HuH-7 (cell line): ENCODE results near the gene IL6R.
"Not testable (repeated sequence)": the region's sequence is repeated elsewhere in the genome, so short reads cannot be mapped to it uniquely, and the experiment has no call there.

ENCODE experiments used
- DNase-seq: peaks from one replicate; pipeline ENCODE4 v3.0.0; 2011; ENCODE audit warnings: low spot score

Gene IL6R

DNA sequence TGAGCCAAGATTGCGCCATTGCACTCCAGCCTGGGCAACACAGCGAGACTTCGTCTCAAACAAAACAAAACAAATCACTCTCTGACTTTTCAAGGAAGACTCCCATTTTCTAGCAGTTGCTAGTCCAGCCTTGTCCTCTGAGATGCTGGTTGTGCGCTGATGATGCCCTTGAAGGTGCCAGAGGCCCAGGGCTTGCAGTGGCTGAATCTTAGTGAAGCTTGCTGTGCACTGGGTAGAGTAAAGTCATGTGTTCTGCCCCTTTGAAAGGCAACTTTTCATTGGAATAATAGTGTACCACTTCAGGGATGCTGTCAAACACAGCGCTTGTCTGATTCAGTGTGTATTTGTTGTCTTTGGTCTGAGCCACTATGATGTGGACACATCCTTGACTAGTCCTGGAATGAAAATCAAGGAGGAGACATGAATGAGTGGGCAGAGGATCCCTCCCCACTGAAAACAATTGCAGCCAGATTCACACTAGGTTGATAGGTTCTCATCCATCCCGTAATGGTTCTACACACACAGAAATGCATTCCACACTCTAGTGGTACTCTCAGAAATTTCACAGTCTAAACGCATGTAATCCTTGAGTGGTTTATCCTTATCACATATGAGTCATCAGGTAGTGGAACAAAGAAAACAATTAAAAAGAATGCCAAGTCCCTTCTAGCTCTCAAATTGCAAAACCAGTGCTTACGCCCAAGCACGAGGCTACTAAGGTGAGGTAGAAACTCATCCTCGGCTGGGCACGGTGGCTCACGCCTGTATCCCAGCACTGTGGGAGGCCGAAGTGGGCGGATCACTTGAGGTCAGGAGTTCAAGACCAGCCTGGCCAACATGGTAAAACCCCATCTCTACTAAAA lies 79.0 kb downstream of the IL6R start:
- DNase-seq, result no peak

DNA sequence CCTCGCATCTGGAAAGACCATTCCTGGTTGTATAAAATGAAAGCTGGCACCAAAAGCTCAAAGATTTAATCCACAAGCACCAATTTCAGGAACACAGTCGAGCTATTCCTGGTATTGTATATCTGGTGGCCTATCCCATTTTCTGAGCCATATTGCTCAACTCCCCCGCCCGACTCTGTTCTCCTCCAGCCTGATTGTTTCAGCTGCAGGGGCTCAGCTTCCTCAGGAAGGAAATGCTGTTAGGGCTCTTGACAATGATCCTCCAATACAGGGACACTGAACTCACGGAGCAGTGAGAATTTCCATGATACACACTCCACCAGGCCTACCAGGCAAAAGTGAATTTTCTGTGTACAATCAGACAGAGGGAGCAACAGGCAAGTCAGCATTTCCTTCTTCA lies 80.0 kb downstream of the IL6R start:
- DNase-seq, result no peak

- no peak for DNase-seq
Observed at GRCh38 chr1:154485910-154486496, 80.9 kb downstream of the IL6R start.

DNA sequence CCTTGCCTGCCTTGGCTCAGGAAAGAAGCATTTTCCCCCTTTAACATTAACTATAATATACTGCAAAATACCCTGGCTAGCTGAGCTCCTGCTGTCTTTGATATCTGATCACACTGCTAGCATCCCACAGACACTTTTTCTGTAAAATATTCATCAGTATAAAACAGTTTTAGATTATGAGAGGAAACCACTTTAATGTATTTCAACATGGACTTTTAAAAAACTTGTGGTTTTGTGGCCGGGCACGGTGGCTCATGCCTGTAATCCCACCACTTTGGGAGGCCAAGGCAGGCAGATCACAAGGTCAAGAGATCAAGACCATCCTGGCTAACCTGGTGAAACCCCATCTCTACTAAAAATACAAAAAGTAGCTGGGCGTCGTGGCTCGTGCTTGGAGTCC lies 81.6 kb downstream of the IL6R start:
- DNase-seq, result not testable (repeated sequence)

DNA sequence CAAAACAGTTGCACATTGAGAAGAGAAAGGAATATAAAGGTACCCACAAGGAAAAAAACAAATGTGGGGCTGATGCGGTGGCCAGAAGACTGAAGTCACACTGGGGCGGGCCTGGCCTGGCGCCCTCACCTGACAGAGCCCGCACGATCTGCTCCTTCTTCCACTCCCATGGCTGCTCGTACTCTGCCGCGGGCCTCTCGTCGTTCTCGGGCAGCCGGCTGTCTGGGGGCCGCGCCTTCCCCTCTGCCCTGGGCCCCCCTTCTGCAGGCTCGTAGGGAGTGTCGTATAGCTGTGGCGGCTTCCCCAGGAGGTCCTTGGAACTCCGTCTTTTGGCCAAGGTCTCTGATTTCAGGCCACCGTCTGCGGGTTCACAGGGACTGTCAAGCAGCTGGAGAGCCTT lies 83.8 kb downstream of the IL6R start:
- DNase-seq, result no peak

GRCh38 chr1:154489695-154490274 lies 84.6 kb downstream of the IL6R start:
- DNase-seq, result no peak

DNA sequence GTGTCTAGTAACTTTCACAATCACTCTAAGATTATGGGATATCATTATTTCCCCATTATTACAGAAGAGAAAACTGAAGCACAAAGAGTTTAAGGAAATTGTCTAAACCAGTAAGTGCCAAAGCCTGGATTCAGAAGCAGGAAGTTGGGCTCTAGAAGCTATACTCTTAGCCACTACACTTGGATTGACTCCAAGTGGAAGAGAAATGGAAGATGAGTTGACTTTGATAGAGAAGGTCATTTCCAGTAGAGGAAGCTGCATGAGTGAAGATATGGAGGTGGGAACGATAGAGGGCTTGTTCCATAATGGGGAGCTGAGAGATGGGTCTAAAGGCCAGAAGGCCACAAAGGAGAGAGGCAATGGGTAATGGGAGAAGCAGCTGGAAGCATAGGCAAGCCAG lies 85.2 kb downstream of the IL6R start:
- DNase-seq, result no peak

- DNase-seq, result no peak
Observed at GRCh38 chr1:154492115-154492514, 87.0 kb downstream of the IL6R start.

DNA sequence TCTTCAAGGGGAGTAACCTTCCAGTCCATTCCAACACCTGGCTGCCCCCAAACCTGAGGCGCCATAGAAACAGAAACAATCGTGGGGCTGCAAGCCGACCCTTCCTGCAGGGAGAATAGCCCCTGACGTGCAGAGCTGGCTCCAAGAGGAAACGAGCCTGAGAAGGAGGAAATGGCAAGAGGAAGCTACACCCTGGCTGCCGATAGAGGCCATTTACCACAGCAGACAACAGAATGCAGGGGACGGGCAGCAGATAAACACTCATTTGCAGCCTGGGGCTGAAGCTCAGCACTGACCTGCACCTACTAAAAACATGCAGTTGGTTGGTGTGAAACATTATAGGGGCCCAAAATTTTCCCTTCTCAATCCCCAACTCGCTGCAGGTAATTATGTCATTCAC lies 88.1 kb downstream of the IL6R start:
- no peak for DNase-seq

DNA sequence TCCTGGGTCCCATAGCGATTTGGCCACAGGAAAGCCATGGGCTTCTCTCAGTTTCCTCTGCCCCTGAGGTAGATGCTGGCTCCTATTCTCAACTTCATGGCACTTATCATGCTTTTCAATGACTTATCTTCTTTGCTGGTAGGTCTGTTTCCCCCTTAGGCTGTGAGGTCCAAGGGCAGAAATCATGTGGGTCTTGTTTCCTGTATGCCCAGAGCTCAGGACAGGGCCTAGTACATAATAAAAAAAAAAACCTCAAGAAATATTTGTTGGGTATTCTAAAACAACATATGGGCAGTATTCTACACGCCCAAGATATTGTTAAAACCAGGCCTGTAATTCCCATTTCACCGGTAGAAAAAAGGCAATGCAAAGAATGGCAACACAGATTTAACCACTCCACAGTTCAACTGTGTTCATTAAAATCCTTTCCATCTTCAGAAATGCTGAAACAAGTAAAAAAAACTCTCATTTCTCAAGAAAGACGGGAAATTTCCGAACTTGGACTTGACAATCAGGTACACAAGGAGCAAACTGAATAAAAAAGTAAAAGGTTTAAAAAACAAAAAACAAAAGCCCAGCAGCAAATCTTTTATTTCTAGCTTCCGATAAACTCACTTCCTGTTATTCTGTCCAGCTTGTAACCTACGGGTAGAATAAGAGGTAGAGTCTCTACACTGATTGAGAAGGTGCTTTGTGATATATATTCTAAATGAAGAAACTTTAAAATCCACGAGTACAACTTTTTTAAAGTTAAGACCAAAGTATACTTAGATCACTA lies 90.5 kb downstream of the IL6R start:
- no peak for DNase-seq

- no peak for DNase-seq
Observed at GRCh38 chr1:154496383-154496782, 91.2 kb downstream of the IL6R start.

DNA sequence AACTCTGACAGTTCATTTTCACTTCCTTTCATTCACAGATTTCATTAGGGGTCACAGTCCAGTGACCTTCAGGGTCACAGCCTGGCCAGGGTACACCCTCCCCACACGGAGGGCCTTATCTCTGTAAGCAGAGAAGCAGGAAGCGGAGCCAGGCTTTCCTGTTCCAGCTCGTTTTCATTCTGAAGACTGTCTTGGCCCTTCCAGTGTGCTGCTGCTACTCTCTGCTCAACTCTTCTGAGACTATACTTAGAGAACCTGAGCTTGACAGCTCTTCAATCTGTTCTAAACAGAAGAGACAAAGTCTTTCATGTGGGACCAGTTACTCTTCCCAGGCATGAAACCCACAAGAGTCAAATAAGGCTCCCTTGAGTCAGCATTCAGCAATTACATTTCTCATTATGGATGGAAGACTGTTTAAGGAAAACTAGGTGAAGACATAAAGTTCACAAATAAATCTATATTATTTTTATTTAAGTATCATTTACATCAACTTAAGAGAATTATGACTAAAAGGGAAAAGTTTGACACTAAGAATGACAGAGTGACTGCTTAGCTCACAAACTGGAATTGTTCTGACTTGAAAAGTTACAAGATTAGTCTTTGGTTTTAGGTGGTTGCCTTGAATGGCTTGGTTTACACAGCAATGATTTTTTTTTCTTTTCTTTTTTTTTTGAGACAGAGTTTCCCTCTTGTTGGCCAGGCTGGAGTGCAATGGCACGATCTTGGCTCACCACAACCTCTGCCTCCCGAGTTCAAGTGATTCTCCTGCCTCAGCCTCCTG lies 92.1 kb downstream of the IL6R start:
- peak; percentile 75 for DNase-seq

- DNase-seq, result no peak
Observed at GRCh38 chr1:154499446-154499845, 94.3 kb downstream of the IL6R start.

DNA sequence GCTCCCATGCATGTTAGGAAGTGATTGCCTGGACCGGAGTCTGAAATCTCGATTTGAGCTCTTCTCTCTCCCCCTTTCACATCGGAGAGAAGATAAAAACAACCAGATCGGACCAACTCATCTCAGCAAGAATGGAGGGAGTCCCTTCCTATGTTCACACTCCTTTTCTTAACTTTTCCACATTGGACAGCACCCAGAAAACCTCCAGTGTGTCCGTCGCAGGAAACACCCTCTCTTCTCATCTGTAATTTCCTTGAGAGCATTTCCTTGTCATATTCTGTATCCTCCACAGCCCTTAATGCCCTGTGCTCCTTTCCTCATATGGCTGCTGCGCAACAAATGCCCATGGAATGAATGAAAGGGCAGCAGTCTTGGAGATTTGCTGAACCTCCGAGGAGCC lies 95.4 kb downstream of the IL6R start:
- no peak for DNase-seq

GRCh38 chr1:154501423-154502065 lies 96.4 kb downstream of the IL6R start:
- DNase-seq, result peak; percentile 51

- DNase-seq, result no peak
Observed at GRCh38 chr1:154502066-154502743, 97.1 kb downstream of the IL6R start, which contains the start of the genes SHE and TDRD10. SHE (minus strand) TSS chr1:154502412; CDS start chr1:154502026, 386 bp downstream. TDRD10 (plus strand) TSS chr1:154502219; CDS start chr1:154506904, 4,685 bp downstream.

GRCh38 chr1:154502744-154503115 lies 97.6 kb downstream of the IL6R start:
- DNase-seq, result no peak

- DNase-seq, result no peak
Observed at GRCh38 chr1:154503898-154504297, 98.8 kb downstream of the IL6R start.

DNA sequence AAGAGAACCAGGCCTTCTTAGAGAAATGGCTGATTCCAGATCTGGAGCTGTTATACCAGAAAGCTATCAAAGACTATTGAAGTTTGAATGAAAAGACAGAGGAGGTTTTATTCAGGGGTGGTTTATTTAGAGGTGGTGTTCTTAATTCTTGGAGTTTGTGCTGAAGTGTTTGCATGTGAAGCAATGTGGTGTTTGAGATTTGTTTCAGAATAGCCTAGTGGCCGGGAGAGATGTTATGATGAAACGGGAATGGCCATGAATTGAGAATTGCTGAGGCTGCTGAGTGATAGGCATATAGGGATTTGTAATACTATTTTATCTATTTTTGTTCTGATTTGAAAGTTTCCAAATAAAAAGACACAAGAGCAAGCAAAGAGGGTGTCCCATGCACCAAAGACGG lies 107.6 kb downstream of the IL6R start:
- no peak for DNase-seq

GRCh38 chr1:154514066-154514553 lies 109.0 kb downstream of the IL6R start:
- no peak for DNase-seq
